Inferior parietal cortex (tissue), 1 donor: ENCODE measurements around the gene PDZD2.
"Not testable (repeated sequence)": the region's sequence is repeated elsewhere in the genome, so short reads cannot be mapped to it uniquely, and the experiment has no call there.

Experiments used
- DNase-seq: peaks from one replicate; pipeline ENCODE4 v3.0.0-alpha.2; 2016; ENCODE audit errors: extremely low spot score

Gene PDZD2

GRCh38 chr5:32040181-32040695, 401.3 kb downstream of the PDZD2 start:
- not testable (repeated sequence) for DNase-seq

GRCh38 chr5:32042551-32042961, 403.6 kb downstream of the PDZD2 start:
- no peak for DNase-seq

GRCh38 chr5:32043105-32043504, 404.2 kb downstream of the PDZD2 start:
- no peak for DNase-seq

GRCh38 chr5:32044434-32044833, 405.5 kb downstream of the PDZD2 start:
- no peak for DNase-seq

- DNase-seq, result no peak
Measured at GRCh38 chr5:32044939-32045338, 406.0 kb downstream of the PDZD2 start.

GRCh38 chr5:32047056-32047455, 408.1 kb downstream of the PDZD2 start:
- DNase-seq, result no peak

GRCh38 chr5:32051796-32052195, 412.9 kb downstream of the PDZD2 start:
- no peak for DNase-seq

- no peak for DNase-seq
Measured at GRCh38 chr5:32055891-32056866, 417.2 kb downstream of the PDZD2 start.

GRCh38 chr5:32057187-32058096, 418.5 kb downstream of the PDZD2 start:
- no peak for DNase-seq

GRCh38 chr5:32058101-32058500, 419.2 kb downstream of the PDZD2 start:
- no peak for DNase-seq

GRCh38 chr5:32058997-32059396, 420.1 kb downstream of the PDZD2 start:
- DNase-seq, result no peak

- DNase-seq, result no peak
Measured at GRCh38 chr5:32059761-32060530, 421.0 kb downstream of the PDZD2 start.

- DNase-seq, result no peak
Measured at GRCh38 chr5:32061236-32061635, 422.3 kb downstream of the PDZD2 start.

GRCh38 chr5:32066448-32066847, 427.5 kb downstream of the PDZD2 start:
- no peak for DNase-seq

- no peak for DNase-seq
Measured at GRCh38 chr5:32067774-32068470, 429.0 kb downstream of the PDZD2 start.

GRCh38 chr5:32068561-32068960, 429.6 kb downstream of the PDZD2 start:
- no peak for DNase-seq

GRCh38 chr5:32069396-32069795, 430.5 kb downstream of the PDZD2 start:
- no peak for DNase-seq

GRCh38 chr5:32071351-32071944, 432.5 kb downstream of the PDZD2 start:
- no peak for DNase-seq

- DNase-seq, result no peak
Measured at GRCh38 chr5:32072054-32072453, 433.1 kb downstream of the PDZD2 start.

- DNase-seq, result no peak
Measured at GRCh38 chr5:32074401-32074800, 435.5 kb downstream of the PDZD2 start.
